HG02763 (cell line): Measurements from ENCODE around the gene NTPCR.

Experiments used
- ATAC-seq: cut with Tn5 transposase; IDR thresholded peaks from one replicate; pipeline ENCODE4 v1.9.1; 2021; ENCODE audit warnings: mild to moderate bottlenecking, moderate library complexity; ENCODE audit not compliant: unreplicated experiment

The NTPCR gene

GRCh38 chr1:233005156-233005555, 54.7 kb downstream of the NTPCR start:
- no peak for ATAC-seq

DNA sequence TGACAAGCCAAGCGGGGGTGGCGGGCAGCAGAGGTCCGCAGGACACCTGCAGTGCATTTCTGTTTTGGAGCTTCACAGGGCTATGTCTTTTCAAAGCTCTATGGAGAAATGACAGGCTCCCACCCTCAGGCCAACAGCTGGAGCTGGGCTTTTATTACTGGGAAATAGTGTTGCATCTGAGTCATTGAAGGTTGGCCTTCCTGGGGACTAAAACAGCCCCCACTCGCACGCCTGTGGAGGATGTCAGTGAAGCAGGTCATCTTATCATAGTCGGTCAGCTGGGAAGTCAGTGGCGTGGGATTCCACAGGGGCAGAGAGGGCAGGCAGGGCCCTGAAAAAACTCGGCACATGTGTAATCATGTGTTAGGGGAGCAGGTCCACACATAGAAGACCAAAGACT, 55.3 kb downstream of the NTPCR start:
- ATAC-seq, result no peak

DNA sequence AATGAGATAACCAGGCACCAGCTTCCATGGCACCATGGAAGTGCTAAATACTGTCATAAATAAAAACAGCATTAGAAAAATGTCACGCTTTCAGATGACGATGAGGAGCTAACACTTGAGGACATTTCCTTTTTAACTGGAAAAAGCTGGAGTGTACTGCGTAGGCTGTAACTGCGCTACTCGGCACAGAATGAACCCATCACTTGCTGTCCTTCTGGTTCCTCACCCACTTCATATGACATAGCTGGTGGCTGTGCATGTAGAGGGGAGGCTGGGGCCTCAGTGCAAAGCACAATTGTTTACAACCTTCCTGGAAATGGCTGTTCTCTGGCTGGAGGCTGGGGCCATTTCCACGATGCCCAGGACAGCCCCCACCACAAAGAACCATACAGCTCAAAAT, 55.7 kb downstream of the NTPCR start:
- no peak for ATAC-seq

DNA sequence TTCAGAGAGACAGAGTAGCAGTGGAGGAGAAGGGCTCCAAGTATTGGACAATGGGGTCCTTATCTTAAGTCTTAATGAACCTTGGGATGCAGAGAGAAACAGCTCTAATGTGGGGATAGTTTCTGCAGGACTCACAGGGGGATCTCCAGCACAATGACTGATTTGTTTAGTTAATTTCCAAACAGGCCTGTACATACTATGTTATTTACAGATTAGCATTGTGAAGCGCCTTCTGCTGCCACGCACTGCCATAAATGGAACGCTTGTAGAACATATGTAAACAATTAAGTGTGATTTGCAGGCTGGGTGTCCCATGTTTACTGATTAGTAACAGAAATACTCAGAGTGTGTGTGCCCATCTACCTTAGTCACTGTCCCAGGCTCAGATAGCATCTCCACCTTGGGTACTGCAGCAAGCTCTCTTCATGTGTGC, 56.1 kb downstream of the NTPCR start:
- no peak for ATAC-seq

DNA sequence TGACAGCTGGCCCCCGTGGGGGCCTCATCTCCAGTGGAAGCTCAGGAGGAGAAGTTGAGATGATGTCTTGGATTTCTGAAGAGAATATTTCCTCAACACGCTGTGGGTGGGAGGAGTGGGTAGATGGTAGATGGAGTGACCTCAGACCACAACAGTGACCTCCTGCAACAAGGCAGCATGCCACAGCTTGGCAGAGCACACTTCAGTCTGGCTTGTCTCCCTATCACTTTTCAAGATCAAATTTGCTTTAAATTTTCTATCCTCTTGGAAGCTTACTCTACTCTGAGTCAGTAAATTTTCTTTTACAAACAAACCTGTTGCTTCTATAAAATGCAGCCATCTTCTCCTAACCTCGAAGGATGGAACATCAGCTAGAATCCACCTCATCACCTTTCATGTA, 59.7 kb downstream of the NTPCR start:
- ATAC-seq, result no peak

- no peak for ATAC-seq
Observed at GRCh38 chr1:233012021-233012420, 61.6 kb downstream of the NTPCR start.

- peak; percentile 77 for ATAC-seq
Observed at GRCh38 chr1:233015965-233016364, 65.6 kb downstream of the NTPCR start.

DNA sequence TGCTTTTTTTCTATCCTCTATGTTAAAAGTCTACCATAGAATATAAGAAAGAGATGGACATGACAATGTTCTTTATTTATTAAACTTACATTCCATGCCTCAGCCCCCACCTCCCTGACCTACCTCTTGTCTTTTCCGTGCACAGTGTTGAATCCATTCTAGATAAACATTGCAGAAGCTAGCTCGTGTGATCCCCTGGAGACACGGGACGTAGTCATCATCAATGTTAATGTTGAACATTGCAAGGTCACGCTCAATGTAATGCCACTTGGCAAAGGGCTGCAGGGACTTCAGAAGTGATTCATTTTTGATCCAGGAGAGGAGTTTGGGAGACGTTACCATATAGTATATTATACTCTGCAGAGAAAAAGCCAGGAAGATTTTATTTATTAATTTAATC, 66.4 kb downstream of the NTPCR start:
- no peak for ATAC-seq

DNA sequence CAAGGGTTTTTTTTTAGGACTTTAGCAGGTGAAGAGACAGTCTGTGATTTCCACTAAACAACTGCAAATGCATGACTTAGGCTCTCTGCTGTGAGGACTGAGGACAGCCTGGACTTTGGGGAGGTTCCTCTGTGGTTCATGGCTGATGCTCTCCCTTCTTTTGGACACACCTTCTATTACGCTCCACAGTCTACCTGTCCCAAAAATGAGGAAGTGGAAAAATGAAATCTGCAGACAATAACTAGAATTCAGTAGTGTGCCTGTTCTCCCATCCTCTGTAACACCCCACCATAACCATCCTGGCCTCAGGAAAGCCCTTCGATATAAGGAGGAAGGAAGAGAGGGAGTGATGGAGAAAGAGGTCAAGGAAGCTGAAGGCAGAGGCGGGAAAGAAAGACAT, 68.7 kb downstream of the NTPCR start:
- no peak for ATAC-seq

DNA sequence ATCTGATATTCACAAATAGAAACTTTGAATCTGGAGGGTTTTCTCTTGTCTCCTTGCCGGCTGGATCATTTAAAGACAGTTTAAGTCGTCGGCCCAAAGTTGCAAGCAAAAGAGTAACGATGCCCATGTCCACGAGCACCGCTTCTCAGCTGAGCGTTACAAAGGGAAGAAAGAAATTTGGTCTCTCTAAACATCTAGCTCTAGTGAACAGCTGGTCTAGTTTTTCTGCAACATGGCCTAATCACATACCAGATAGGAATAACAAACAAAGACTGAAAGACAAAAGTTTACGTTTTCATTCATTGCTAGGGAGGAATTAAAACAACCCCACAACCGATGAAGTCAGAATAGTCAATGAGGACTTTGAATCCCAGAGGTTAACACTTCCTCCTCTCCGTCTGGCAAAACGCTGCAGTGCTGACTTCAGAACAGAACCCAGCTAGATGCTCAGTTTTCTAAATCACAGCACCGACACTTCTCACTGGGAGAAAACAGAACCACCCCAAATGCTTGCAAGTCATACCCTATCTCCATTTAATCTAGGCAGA, 69.4 kb downstream of the NTPCR start:
- ATAC-seq, result no peak

DNA sequence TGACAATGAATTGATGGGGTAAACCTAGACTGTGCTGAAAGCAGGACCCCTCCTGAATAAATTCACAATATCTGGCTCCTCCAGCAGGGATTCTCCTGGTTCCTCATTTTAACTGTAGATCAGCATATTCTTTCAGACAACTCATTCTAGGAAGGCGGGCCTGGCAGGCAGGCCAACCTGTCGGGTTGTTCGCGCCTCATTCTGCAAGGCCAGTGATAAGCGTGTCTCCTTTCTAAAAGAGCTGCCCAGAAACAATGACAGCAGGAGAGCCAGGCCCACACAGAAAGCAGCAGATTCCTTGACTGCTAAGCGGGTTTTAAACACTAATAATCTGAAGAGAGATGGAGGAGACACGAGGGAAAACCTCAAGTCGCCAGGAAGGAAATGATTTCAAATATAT, 70.0 kb downstream of the NTPCR start:
- ATAC-seq, result no peak

- no peak for ATAC-seq
Observed at GRCh38 chr1:233022246-233022645, 71.8 kb downstream of the NTPCR start.

DNA sequence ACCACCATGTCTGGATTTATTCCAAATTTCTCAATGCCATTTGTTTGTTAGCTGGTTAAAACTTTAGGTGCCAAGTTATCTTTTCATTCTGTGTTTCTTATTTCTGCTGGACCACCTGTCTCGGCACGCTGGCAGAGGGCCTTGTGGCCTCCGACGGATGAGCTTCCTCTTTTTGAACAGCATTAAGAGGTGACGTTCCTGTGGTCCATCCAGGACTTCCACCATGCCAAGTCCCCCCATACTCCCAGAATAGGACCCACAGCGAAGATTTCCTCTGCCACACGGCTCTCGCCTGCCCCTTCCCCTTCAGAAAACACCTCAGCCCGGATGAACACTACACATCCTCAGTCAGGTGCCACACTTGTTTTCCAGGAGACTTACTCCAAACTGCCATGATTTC, 73.8 kb downstream of the NTPCR start:
- no peak for ATAC-seq

GRCh38 chr1:233025157-233025556, 74.7 kb downstream of the NTPCR start:
- ATAC-seq, result no peak

- no peak for ATAC-seq
Observed at GRCh38 chr1:233025567-233025966, 75.2 kb downstream of the NTPCR start.

- ATAC-seq, result no peak
Observed at GRCh38 chr1:233027046-233027445, 76.6 kb downstream of the NTPCR start.

DNA sequence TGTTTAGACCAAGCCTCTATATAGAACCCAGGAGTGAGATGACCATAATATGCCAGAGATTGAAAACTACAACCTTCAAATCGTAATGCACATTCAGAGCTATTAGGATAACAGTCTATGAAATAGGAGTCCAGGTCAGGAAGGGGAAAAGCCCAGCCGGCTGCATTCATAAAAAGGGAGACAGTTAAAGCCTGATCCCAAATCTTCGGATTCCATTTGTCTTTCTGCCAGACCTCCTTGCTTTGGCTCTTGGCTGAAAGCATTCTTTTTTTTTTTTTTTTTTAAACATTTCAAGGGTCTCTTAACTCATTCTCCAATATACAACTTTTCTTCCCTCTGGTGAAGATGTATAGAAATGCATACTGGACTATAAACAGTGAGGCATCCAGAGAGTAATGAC, 81.1 kb downstream of the NTPCR start:
- no peak for ATAC-seq

GRCh38 chr1:233032916-233033315, 82.5 kb downstream of the NTPCR start:
- no peak for ATAC-seq

DNA sequence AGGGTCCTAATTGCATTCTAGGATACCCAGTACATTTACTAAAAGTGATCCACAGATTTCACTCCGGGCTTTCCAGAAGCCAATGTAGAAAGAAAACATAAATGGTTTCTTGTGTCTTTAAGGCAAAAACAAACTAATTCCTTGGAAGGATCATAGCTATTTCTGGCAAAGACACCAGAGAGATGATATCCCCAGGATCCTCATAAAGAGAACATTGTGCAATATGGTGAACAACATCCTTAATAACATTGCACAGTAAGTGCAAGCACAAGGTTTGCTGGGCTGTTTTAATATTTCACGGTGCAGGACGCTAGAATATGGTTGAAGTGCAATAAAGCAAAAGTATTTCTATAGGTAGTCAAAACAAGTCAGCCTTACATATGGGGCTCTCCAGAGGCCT, 83.0 kb downstream of the NTPCR start:
- no peak for ATAC-seq
